Measurements from ENCODE around the gene ELOVL3. TPM values are rescaled to one million over a fixed set of nuclear protein-coding genes. Genes with fewer than 3 reads are reported as not detected.
A peak's percentile ranks its signal among the peaks of the same experiment; 100 is the strongest.

ELOVL3 gene
- total RNA-seq, 2 experiments from 2014 or later: not detected

- H3K4me3 Mint-ChIP-seq: no peak overlapping the region
Observed at GRCh38 chr10:102266670-102267069, 40.6 kb downstream of the ELOVL3 start.

GRCh38 chr10:102267748-102268147, 41.6 kb downstream of the ELOVL3 start:
- H3K4me1 Mint-ChIP-seq: peaks cover 39% of the 10 kb centered on the region
- H3K4me3 Mint-ChIP-seq: no peak overlapping the region
- no peaks in the 10 kb centered on the region for H3K27me3 Mint-ChIP-seq
- no peak for DNase-seq
- ChIA-PET POLR2A (no interaction called here), CTCF (interaction anchor here (0.6 to 1.4 kb wide), 5 partner anchors 10 to 120 kb away, joined by 3 to 4 read pairs (median 3); no protein-coding TSS in a partner anchor)
- H3K36me3 Mint-ChIP-seq (ENCODE audit: low read depth): peaks cover 17% of the 10 kb centered on the region
- H3K9me3 Mint-ChIP-seq: no peaks in the 10 kb centered on the region
- H3K27ac Mint-ChIP-seq: peak overlapping the region; percentile 33

More at GRCh38 chr10:102266670-102267069, 40.6 kb downstream of the ELOVL3 start:
- POLR2A ChIA-PET: no interaction called here
- Mint-ChIP-seq H3K36me3 (ENCODE audit: low read depth) (peaks cover 27% of the 10 kb centered on the region), H3K9me3 (no peaks in the 10 kb centered on the region), H3K27me3 (no peaks in the 10 kb centered on the region), H3K27ac (no peak overlapping the region), H3K4me1 (peaks cover 30% of the 10 kb centered on the region)
- DNase-seq: no peak
- CTCF ChIA-PET: interaction anchor here (0.6 to 1.3 kb wide), 10 partner anchors 8 to 237 kb away, joined by 3 to 5 read pairs (median 4); partner anchors contain the start of gene SUFU

- no peak overlapping the region for H3K4me3 Mint-ChIP-seq
- DNase-seq: no peak
- POLR2A ChIA-PET: no interaction called here
- H3K27ac Mint-ChIP-seq: peak overlapping the region; percentile 33
- H3K4me1 Mint-ChIP-seq: peaks cover 41% of the 10 kb centered on the region
- H3K36me3 Mint-ChIP-seq (ENCODE audit: low read depth): peaks cover 18% of the 10 kb centered on the region
- no peaks in the 10 kb centered on the region for H3K9me3 Mint-ChIP-seq
- H3K27me3 Mint-ChIP-seq: no peaks in the 10 kb centered on the region
- CTCF ChIA-PET: interaction anchor here (0.8 to 1.4 kb wide), 5 partner anchors 9 to 120 kb away, joined by 3 to 4 read pairs (median 3); no protein-coding TSS in a partner anchor
Observed at GRCh38 chr10:102268375-102268888, 42.3 kb downstream of the ELOVL3 start.

GRCh38 chr10:102269017-102269416, 42.9 kb downstream of the ELOVL3 start:
- POLR2A ChIA-PET: no interaction called here
- no peak overlapping the region for H3K4me3 Mint-ChIP-seq

GRCh38 chr10:102274062-102274461, 48.0 kb downstream of the ELOVL3 start:
- Mint-ChIP-seq H3K4me1 (peaks cover 16% of the 10 kb centered on the region), H3K27ac (no peak overlapping the region), H3K36me3 (ENCODE audit: low read depth) (peaks cover 8% of the 10 kb centered on the region), H3K4me3 (no peak overlapping the region), H3K9me3 (no peaks in the 10 kb centered on the region), H3K27me3 (no peaks in the 10 kb centered on the region)
- DNase-seq: no peak
- ChIA-PET POLR2A (no interaction called here), CTCF (no interaction called here)

More at GRCh38 chr10:102269017-102269416, 42.9 kb downstream of the ELOVL3 start:
- Mint-ChIP-seq H3K27ac (no peak overlapping the region), H3K36me3 (ENCODE audit: low read depth) (peaks cover 21% of the 10 kb centered on the region), H3K27me3 (no peaks in the 10 kb centered on the region), H3K4me1 (peaks cover 42% of the 10 kb centered on the region), H3K9me3 (no peaks in the 10 kb centered on the region)
- CTCF ChIA-PET: interaction anchor here (1.3 kb wide), 1 partner anchor 38 kb away, joined by 3 read pairs; no protein-coding TSS in a partner anchor
- DNase-seq: no peak

- no peaks in the 10 kb centered on the region for H3K9me3 Mint-ChIP-seq
- DNase-seq: no peak
- no peak overlapping the region for H3K4me3 Mint-ChIP-seq
- ChIA-PET POLR2A (no interaction called here), CTCF (interaction anchor here (1.0 to 1.3 kb wide), 3 partner anchors 9 to 36 kb away, joined by 3 to 4 read pairs (median 3); no protein-coding TSS in a partner anchor)
- peaks cover 23% of the 10 kb centered on the region for H3K4me1 Mint-ChIP-seq
- peaks cover 6% of the 10 kb centered on the region for H3K36me3 Mint-ChIP-seq (ENCODE audit: low read depth)
- no peak overlapping the region for H3K27ac Mint-ChIP-seq
- no peaks in the 10 kb centered on the region for H3K27me3 Mint-ChIP-seq
Observed at GRCh38 chr10:102275343-102275742, 49.2 kb downstream of the ELOVL3 start.

GRCh38 chr10:102279104-102279503, 53.0 kb downstream of the ELOVL3 start:
- H3K4me1 Mint-ChIP-seq: peaks cover 36% of the 10 kb centered on the region
- no peak overlapping the region for H3K27ac Mint-ChIP-seq
- DNase-seq: no peak
- H3K36me3 Mint-ChIP-seq (ENCODE audit: low read depth): peaks cover 2% of the 10 kb centered on the region
- H3K4me3 Mint-ChIP-seq: no peak overlapping the region
- no peaks in the 10 kb centered on the region for H3K27me3 Mint-ChIP-seq
- no peaks in the 10 kb centered on the region for H3K9me3 Mint-ChIP-seq
- POLR2A ChIA-PET: no interaction called here
- CTCF ChIA-PET: interaction anchor here (0.6 to 1.7 kb wide), 3 partner anchors 14 to 1574 kb away, joined by 3 to 4 read pairs (median 3); no protein-coding TSS in a partner anchor

Other genes starting within 250 kb of the ELOVL3 start
- 10 to 100 TPM; 22.1 to 23.6 TPM for gene ARMH3, start 170.1 kb upstream of the ELOVL3 start, total RNA-seq
- gene HPS6, start 160.9 kb upstream of the ELOVL3 start, total RNA-seq: 10 to 100 TPM; 18.3 to 25.3 TPM
- 100 to 1,000 TPM in 1 of 2 experiments, 10 to 100 TPM in 1; 96.2 to 105 TPM for gene LDB1, start 105.9 kb upstream of the ELOVL3 start, total RNA-seq
- 10 to 100 TPM; 47.7 to 49.4 TPM for gene PPRC1, start 93.3 kb upstream of the ELOVL3 start, total RNA-seq
- 10 to 100 TPM; 80.5 to 81.3 TPM for gene NOLC1, start 73.9 kb upstream of the ELOVL3 start, total RNA-seq
- gene PITX3, start 15.2 kb downstream of the ELOVL3 start, total RNA-seq: not detected
- gene GBF1, start 19.2 kb downstream of the ELOVL3 start, total RNA-seq: 10 to 100 TPM; 42.4 to 44.6 TPM
- 10 to 100 TPM; 74.8 to 81.8 TPM for gene NFKB2, start 169.4 kb downstream of the ELOVL3 start, total RNA-seq
- gene PSD, start 192.5 kb downstream of the ELOVL3 start, total RNA-seq: 1 to 10 TPM; 1.4 to 1.6 TPM
- gene FBXL15, start 194.5 kb downstream of the ELOVL3 start, total RNA-seq: 10 to 100 TPM in 1 of 2 experiments, 1 to 10 TPM in 1; 8.7 to 11.2 TPM
- 10 to 100 TPM; 63.6 to 68.9 TPM for gene CUEDC2, start 206.3 kb downstream of the ELOVL3 start, total RNA-seq
- gene C10orf95, start 225.2 kb downstream of the ELOVL3 start, total RNA-seq: under 1 TPM in 1 of 2 experiments, not detected in 1; 0.17 TPM

Measured in activated CD4-positive, alpha-beta T cell treated with anti-CD3 and anti-CD28 coated beads, Interleukin-2, amount 10 ng/mL, durations not matched to agents 7 days and 5 days (primary cell).